ENCODE data around the gene PSD2.
A peak's percentile ranks its signal among the peaks of the same experiment; 100 is the strongest.

PSD2 gene

DNA sequence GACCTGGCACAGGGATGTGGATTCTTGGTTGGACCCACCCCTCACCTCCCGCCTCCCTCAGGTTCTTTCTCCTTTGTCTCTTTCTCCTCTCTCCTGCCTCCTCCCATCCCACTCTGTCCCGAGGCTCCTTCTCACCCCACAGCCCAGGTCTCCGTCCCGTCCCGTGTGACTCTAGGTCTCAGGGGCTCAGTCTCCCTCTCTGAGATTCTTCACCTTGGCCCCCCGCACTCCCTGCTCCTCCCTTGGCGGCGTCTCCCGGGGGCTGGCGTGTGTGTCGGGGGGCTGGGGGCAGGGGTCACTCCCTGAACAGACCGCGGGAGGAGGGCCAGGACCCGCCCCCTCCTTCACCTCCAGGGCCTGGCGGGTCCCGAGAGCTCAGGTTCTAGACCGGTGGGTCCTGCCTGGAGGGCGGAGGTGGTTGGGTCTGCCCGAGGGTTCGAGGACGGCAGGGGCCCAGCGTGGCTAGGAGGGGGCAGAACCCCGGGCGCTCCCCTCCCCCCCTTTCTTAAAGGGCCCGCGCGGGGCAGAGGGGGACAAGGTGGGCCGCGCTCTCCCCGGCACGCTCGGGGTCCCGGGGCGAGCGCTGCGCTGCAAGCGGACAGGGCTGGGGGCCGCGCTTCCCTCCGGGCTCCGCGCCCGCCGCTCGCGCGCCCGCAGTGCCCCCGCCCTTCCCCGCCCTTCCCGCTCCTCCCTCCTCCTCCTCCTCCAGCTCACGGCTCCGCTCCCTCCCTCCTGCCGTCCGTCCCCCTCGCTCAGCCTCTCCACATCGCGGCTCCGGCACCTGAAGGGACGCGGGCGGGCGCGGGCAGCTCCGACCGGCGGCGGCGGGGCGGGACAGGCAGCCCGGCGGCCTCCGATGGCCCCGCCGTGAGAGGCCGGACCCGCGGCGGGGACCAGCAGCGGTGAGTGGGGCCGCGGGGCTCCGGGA lies at the start of gene PSD2:
PSD2 (plus strand) TSS at position 735 of the 928 bp plus-strand sequence. CDS start 13,633 bp downstream, outside the sequence.
- DNase-seq: no peak

DNA sequence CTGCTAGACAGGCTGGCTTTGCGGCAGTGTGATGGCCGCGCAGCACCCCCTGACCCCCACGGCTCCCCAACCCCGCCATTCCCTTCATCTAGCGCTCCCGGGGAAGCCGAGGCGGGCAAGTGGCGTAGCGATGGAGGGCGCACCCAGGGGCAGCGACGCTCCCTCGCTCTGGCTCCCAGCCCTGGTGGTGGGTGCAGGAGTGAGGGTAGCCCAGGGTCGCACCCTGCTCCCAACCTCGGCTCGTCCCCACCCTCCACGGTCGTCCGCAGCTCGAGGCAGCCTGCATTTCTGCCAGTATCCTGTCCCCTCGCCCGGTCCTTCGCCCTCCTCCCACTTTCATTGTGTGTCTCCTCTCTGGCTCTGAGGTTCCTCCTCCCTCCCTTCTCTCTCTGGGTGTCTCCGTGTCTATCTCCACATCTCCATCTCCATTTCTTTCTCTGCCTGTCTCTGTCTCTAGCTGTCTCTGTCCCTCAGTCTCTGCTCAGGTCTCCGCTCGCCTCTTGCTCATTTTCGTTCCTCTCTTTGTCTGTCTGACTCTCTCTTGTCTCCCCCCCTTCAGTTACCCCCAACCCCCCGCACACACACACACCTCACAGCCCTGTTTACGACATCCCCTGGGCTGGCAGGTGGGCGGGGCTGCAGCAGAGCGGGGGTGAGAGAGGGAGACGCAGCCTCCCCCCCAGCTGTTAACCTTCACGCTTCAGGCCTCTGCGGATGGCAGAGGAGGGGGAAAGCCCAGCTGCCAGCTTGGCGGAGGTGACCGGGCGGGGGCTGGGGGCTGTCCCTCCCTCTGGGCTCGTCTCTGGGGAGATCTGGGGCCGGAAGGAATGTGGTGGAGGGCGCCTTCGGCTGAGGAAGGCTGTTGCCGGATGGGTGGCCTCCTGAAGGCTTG lies 48.7 kb upstream of the PSD2 start:
- peak; percentile 75 for DNase-seq

DNA sequence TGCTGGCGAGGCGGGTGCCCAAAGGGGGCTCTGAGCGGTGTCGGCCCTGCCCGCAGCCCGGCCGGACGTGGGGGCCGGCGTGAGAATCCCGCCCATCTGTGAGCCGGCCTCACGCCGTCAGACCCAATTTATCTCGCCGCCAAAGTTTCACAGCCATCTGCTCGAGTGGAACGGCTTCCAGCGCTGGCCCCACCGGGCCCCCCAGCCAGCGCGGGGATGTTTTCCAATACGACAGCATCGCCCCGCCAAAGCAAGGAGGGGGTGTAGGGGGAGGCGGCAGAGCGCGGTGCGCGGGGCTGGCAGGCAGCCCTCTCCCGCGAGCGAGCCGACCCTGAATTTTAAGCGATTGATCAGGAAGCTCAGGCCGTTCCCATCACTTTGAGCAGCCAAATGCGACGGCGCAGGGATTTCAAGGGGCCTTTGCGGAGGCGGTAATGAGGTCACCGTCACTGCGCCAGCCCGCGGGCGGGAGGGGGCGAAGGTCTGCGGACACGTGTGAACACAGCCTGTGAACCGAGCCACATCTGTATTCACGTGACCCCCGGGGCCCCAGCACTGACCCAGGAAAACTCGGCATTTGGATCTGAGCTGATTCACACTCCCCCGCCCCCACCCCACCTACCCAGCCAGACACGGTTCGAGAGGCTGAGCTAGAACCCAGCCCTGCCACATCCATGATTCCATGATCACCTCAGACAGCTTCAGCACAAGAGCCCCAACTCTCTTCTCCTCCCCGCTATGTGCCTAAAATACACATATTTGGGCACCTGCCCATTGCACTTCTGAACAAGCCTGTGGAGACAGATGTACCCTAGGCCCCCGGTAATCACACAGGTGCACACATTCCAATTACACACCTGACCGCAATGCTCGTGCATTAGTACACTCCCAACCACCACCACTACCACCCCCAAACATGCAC lies 47.8 kb upstream of the PSD2 start:
- peak; percentile 75 for DNase-seq

GRCh38 chr5:139748505-139748826 lies 47.1 kb upstream of the PSD2 start:
- DNase-seq: no peak

DNA sequence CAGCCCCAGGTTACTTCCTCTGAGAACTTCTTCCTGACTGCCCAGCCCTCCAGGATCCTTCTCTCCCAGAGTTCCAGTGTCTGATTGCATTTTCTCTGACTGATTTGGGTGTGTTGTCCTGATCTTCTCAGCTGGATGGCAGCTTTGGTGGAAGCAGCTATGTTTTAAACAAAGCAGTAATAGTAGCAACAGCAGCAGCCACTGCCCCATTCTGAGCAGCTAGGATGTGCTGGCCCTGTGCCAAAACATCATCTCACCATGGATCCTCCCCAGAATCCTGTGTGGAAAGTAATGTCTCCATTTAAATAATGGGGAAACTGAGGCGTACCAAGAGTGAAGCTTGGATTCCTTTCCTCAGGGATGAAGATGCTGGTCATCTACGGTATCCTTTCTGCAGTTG lies 46.4 kb upstream of the PSD2 start:
- DNase-seq: no peak

DNA sequence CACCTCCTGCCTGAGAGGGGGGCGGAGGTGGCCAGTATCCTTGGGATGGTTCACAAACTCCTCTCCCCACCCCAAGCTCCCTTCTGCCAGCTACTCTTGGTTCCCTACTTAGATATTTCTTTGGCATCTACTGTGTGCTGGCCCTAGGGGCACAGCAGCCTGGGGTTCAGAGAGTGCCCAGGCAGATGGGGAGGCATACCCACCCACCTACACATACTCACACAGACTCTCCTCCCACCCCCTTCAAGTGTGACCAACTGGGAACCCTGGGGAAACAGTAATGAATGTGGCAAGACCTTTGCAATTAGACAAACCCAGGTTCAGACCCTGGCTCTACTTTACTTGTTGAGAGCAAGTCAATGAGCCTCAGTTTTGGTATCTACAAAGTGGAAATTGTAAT lies 44.4 kb upstream of the PSD2 start:
- no peak for DNase-seq

- DNase-seq: peak; percentile 48
These were observed 42.8 kb upstream of the PSD2 start for GRCh38 chr5:139752506-139753473.

DNA sequence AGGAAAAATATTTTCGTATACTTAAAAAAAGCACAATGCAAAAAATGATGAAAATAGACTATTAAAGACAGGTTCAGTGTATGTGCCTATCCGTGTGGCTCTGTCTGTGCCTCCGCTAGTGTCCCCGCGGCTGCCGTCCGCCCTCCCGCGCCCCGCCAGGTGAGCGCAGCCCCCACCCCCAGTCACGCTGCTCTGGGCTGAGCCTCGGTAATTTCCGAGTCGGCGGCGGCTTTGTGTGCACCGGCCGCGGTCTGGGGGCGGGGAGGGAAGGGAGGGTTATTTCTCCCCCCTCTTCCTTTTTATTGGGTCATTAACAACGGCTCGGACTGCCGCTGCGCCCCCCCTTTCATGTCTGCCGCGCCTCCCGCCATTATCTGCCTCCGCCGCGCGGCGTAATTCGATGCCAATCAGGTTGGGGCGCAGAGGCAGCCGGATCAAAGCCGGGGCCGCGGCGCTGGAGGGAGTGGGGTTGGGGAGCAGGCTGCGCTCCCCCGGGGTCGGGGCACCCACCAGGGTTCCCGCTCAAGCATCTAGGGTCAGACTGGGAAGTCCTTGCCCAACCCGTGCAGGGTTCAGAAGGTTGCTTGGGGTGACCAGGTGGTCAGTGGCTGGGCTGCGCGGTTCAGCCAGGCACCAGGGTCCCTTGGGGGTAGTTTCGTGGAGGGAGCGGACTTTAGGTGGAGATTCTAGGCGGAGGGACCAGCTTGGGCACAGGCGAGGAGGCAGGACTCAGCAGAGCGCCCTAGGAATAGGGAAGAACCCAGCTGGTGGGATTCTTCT lies 39.5 kb upstream of the PSD2 start:
- no peak for DNase-seq

- no peak for DNase-seq
These were observed 38.6 kb upstream of the PSD2 start for GRCh38 chr5:139756971-139757370.

DNA sequence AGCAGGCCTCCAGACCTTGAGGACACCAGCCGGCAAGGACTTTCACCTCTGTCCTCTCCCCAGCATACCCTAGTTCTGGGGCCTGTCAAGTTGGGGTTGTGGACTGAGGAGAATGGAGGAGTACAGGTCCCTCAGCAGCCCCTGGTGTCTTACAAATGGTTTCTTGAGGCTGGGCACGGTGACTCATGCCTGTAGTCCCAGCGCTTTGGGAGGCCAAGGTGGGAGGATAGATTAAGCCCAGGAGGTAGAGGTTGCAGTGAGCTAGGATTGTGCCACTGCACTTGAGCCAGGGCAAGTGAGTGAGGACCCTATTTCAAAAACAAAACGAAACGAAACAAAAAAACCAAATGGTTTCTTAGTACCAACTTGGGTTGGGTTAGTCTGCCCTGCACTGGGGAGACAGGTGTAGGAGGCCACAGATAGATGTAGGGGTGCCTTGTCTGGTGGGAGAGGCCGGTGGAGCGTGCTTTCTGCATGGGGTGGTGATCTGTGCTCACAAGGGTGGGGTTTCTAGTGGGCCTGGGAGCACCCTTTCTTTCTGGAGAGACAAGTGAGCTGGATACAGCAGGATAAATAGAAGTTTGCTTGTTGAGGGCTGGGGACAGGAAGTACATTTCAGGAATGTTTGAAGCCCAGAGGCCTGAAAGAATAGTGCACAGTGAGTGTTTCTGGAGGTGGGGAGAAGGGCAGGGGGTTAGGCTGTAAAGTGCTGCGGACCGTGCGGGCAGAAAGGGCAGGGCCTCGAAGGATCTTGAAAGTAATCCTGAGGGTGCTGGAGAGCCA lies 37.7 kb upstream of the PSD2 start:
- DNase-seq: no peak

GRCh38 chr5:139758510-139759075 lies 37.0 kb upstream of the PSD2 start:
- DNase-seq: no peak

DNA sequence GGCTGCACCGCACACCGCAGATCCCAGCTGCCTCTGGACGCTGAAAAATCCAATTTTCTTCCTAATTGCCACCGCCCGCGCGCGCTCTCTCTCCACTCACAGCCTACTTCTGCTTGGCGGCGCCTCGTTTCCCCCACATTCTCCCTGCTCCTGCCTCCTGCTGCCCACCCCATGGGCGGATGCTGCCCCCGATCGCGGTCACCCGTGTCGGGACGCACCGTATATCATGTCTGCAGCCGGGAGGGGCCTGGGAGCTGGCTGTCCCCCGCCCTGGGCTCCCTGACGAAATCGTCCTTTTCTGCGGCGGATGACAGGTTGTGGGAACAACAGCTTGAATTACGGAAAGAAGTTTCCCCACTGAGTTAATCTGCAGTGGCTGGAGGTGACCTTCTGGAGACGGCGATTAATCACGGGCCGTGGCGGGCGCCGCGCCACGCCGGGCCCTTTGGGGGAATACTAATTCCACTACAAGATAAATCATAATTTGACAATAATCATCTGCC lies 36.3 kb upstream of the PSD2 start:
- DNase-seq: no peak

GRCh38 chr5:139760066-139761056 lies 35.2 kb upstream of the PSD2 start:
- DNase-seq: peak; percentile 85

DNA sequence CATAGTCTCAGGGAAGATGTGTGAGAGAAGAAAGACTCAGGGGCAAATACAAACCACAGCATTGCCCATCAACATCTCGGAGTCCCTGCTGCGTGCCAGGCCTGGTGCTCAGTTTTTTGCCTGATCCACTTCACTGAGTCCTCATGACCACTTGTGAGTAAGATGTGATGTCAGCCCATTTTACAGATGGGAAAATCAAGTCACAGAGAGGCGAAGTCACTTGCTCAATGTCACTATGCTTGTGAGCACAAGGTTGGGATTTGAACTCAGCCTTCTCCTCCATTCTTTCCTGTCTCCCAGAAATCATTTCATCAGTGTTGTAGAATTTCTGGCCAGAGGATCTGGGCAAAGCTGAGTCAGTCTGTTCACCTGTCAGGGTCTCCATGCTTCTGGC lies 34.6 kb upstream of the PSD2 start:
- DNase-seq: no peak

DNA sequence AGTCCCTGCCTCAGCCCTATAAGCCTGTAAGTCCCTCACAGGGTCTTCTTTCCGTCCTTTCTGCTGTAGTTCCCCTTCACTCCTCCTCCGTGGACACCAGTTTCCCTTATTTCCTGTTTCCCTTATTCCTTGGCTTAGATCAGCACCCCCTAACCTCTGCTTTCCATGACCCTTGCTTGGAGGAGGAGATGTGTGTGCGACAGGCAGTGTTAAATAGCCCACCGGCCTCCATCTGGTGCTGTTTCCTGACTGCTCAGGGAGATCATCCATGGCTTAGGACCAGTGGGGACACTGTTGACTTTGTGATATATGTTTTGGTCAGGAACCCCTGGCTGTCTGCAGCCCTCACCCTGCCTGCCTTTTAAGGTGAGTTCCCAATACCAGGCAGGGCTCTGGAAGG lies 34.1 kb upstream of the PSD2 start:
- DNase-seq: no peak

GRCh38 chr5:139762615-139763170 lies 32.9 kb upstream of the PSD2 start:
- no peak for DNase-seq

DNA sequence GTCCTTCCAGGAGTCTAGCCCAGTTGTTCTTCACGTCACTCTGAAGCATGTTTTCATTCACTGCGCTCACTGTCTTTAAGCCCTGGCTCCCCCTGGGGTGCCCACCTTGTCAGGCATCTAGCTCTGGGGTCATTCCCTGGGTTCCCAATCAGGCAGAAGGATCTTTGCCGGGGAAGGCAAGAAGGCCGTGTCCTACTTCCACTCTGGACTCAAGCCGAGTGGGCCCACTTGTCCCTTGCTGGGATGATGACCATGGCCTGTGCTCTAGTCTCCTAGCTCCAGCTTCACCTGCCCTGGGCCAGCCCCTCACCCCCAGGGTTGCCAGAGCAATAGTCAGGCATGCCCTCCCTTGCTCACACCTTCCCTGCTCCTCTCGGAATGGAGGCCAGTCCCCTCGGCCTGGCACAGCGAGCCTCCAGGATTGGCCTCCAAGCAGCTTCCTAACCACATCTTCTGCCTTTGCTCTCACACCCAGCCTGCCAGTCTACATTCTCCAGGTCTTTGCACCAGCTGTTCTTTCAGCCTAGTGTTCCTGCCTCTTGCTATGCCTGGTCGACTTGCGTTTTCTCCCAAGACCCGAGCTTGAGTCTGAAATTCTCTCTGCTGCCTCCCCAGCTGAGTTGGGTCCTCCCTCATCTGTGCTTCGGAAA lies 32.2 kb upstream of the PSD2 start:
- DNase-seq: no peak
